Esophagus (tissue), 2 donors: ENCODE results near the gene MFSD8. TPM values are rescaled to one million over a fixed set of nuclear protein-coding genes. Genes with fewer than 3 reads are reported as not detected.
A peak's percentile ranks its signal among the peaks of the same experiment; 100 is the strongest.
"Not testable (repeated sequence)": the region's sequence is repeated elsewhere in the genome, so short reads cannot be mapped to it uniquely, and the experiment has no call there.

ENCODE experiments used
- H3K27ac ChIP-seq, 2 donors: one replicate each; pipeline ENCODE4 v1.5.1; 2013; ENCODE audit warnings: low read depth in 2 of 2, mild to moderate bottlenecking in 2 of 2, inconsistent platforms in 1 of 2, low read length in 1 of 2, moderate library complexity in 1 of 2
- H3K27me3 ChIP-seq, 2 donors: one replicate each; pipeline ENCODE4 v1.6.1; 2013; ENCODE audit warnings: low read length in 2 of 2, control low read depth in 1 of 2, mild to moderate bottlenecking in 1 of 2; ENCODE audit not compliant: insufficient read depth in 2 of 2, control insufficient read depth in 1 of 2
- H3K36me3 ChIP-seq, 2 donors: one replicate each; pipeline ENCODE4 v1.6.1; 2013; ENCODE audit warnings: low read length in 1 of 2; ENCODE audit not compliant: control insufficient read depth in 2 of 2, insufficient read depth in 2 of 2
- H3K4me1 ChIP-seq, 2 donors: one replicate each; pipeline ENCODE4 v1.6.1; 2013; ENCODE audit warnings: low read length in 1 of 2; ENCODE audit not compliant: control insufficient read depth in 2 of 2, insufficient read depth in 2 of 2
- H3K4me3 ChIP-seq, 2 donors: one replicate each; pipeline ENCODE4 v1.5.1; 2013; ENCODE audit warnings: low read length in 2 of 2, mild to moderate bottlenecking in 2 of 2, low read depth in 1 of 2, moderate library complexity in 1 of 2
- H3K9me3 ChIP-seq, 2 donors: one replicate each; pipeline ENCODE4 v1.6.1; 2013; ENCODE audit warnings: mild to moderate bottlenecking in 2 of 2, low read depth in 1 of 2, low read length in 1 of 2, moderate library complexity in 1 of 2; ENCODE audit not compliant: control insufficient read depth in 2 of 2, insufficient read depth in 1 of 2
- WGBS, 2 donors: extraction: QIAGEN DNeasy Blood & Tissue Kit; methylation state at CpG; one replicate each; pipeline ENCODE4 v1.1.7; 2013; 5-methylcytosine and 5-hydroxymethylcytosine counted together
- polyA plus RNA-seq, 2 donors: library from polyadenylated mRNA; stranded (reverse); fragments of 200-250 nt; gene quantifications; one replicate each; pipeline ENCODE4 v1.2.3, GENCODE V29; 2013
- donor health status: healthy with polysubstance abuse.
- donor health status: Bipolar disorder and iron deficiency.

MFSD8 gene
- polyA plus RNA-seq, 2 donors, result 7.6 to 10.5 TPM

GRCh38 chr4:127905029-127905428, 59.9 kb downstream of the MFSD8 start:
- WGBS, 2 donors, result 86 to 87% methylated on average over 8 of the region's 8 CpGs
- H3K4me3 ChIP-seq, result no peak overlapping the region
- no peaks in the 10 kb centered on the region for H3K27me3 ChIP-seq
- H3K27ac ChIP-seq, result no peak overlapping the region
- peaks cover 0 to 2% of the 10 kb centered on the region in 2 donors for H3K9me3 ChIP-seq
- no peaks in the 10 kb centered on the region for H3K36me3 ChIP-seq
- no peaks in the 10 kb centered on the region for H3K4me1 ChIP-seq

- not testable (repeated sequence) for H3K4me3 ChIP-seq, H3K9me3 ChIP-seq, H3K36me3 ChIP-seq, H3K4me1 ChIP-seq, H3K27me3 ChIP-seq, H3K27ac ChIP-seq
- WGBS, 2 donors, result 97 to 98% methylated on average over 4 of the region's 4 CpGs
These were observed 65.3 kb downstream of the MFSD8 start for GRCh38 chr4:127899682-127900081.

GRCh38 chr4:127896528-127896927, 68.4 kb downstream of the MFSD8 start:
- H3K4me1 ChIP-seq, result no peaks in the 10 kb centered on the region
- H3K9me3 ChIP-seq, result no peaks in the 10 kb centered on the region
- WGBS, 2 donors, result 91 to 100% methylated on average over 1 of the region's 1 CpG
- no peak overlapping the region for H3K4me3 ChIP-seq
- no peaks in the 10 kb centered on the region for H3K36me3 ChIP-seq
- H3K27me3 ChIP-seq, result no peaks in the 10 kb centered on the region
- no peak overlapping the region for H3K27ac ChIP-seq

GRCh38 chr4:127896069-127896468, 68.9 kb downstream of the MFSD8 start:
- Histone ChIP-seq H3K36me3 (no peaks in the 10 kb centered on the region), H3K9me3 (no peaks in the 10 kb centered on the region), H3K4me1 (no peaks in the 10 kb centered on the region), H3K4me3 (no peak overlapping the region), H3K27ac (no peak overlapping the region), H3K27me3 (no peaks in the 10 kb centered on the region)
- WGBS, 2 donors, result 78 to 84% methylated on average over 1 of the region's 1 CpG

- Histone ChIP-seq H3K27ac (no peak overlapping the region), H3K4me1 (no peaks in the 10 kb centered on the region), H3K9me3 (no peaks in the 10 kb centered on the region), H3K27me3 (no peaks in the 10 kb centered on the region), H3K36me3 (no peaks in the 10 kb centered on the region), H3K4me3 (no peak overlapping the region)
- 78 to 81% methylated on average over 3 of the region's 3 CpGs for WGBS, 2 donors
These were observed 75.1 kb downstream of the MFSD8 start for GRCh38 chr4:127889903-127890302.

- no peak overlapping the region for H3K27ac ChIP-seq
- H3K36me3 ChIP-seq, result no peaks in the 10 kb centered on the region
- no peaks in the 10 kb centered on the region for H3K9me3 ChIP-seq
- H3K27me3 ChIP-seq, result no peaks in the 10 kb centered on the region
- H3K4me3 ChIP-seq, result no peak overlapping the region
- WGBS, 2 donors, result 83 to 94% methylated on average over 1 of the region's 1 CpG
- no peaks in the 10 kb centered on the region for H3K4me1 ChIP-seq
These were observed 76.4 kb downstream of the MFSD8 start for GRCh38 chr4:127888559-127888958.

- Histone ChIP-seq H3K27me3 (no peaks in the 10 kb centered on the region), H3K4me3 (peak overlapping the region; percentile 79 to 92), H3K27ac (peak overlapping the region; percentile 92 to 94), H3K9me3 (no peaks in the 10 kb centered on the region), H3K4me1 (peaks cover 0 to 2% of the 10 kb centered on the region in 2 donors), H3K36me3 (no peaks in the 10 kb centered on the region)
- WGBS, 2 donors, result 0 to 1% methylated on average over 7 of the region's 7 CpGs
These were observed 83.5 kb downstream of the MFSD8 start for GRCh38 chr4:127881563-127881864.

- no peaks in the 10 kb centered on the region for H3K9me3 ChIP-seq
- peak within 1 kb of the TSS; percentile 92 to 94 for H3K27ac ChIP-seq
- peaks cover 0 to 2% of the 10 kb centered on the region in 2 donors for H3K4me1 ChIP-seq
- H3K36me3 ChIP-seq, result no peaks in the 10 kb centered on the region
- 0 to 1% methylated on average over 55 to 70 of the region's 70 CpGs for WGBS, 2 donors
- no peaks in the 10 kb centered on the region for H3K27me3 ChIP-seq
- peak within 1 kb of the TSS; percentile 79 to 92 for H3K4me3 ChIP-seq
These were observed 84.0 kb downstream of the MFSD8 start, which contains the start of gene PLK4 for GRCh38 chr4:127880763-127881562. Gene PLK4 (plus strand): TSS chr4:127880893. CDS start chr4:127881135, 242 bp downstream.

- Histone ChIP-seq H3K27ac (no peak overlapping the region), H3K4me1 (no peaks in the 10 kb centered on the region), H3K36me3 (no peaks in the 10 kb centered on the region), H3K27me3 (no peaks in the 10 kb centered on the region), H3K9me3 (no peaks in the 10 kb centered on the region), H3K4me3 (no peak overlapping the region)
These were observed 89.2 kb downstream of the MFSD8 start for GRCh38 chr4:127875791-127876190.

- no peaks in the 10 kb centered on the region for H3K36me3 ChIP-seq
- no peaks in the 10 kb centered on the region for H3K27me3 ChIP-seq
- WGBS, 2 donors, result 22 to 65% methylated on average over 3 of the region's 3 CpGs
- no peaks in the 10 kb centered on the region for H3K9me3 ChIP-seq
- H3K4me1 ChIP-seq, result no peaks in the 10 kb centered on the region
- no peak overlapping the region for H3K4me3 ChIP-seq
- H3K27ac ChIP-seq, result peak overlapping the region; percentile 12 to 33
These were observed 94.3 kb downstream of the MFSD8 start for GRCh38 chr4:127870688-127871087.
